Measurements from ENCODE around the gene BMPR1A.
A peak's percentile ranks its signal among the peaks of the same experiment; 100 is the strongest.
"Not testable (repeated sequence)": the region's sequence is repeated elsewhere in the genome, so short reads cannot be mapped to it uniquely, and the experiment has no call there.

The BMPR1A gene

GRCh38 chr10:86721232-86721631 lies 35.2 kb upstream of the BMPR1A start:
- DNase-seq = no peak
- H3K4me3 Mint-ChIP-seq = no peak overlapping the region
- peaks cover 27% of the 10 kb centered on the region for H3K27me3 Mint-ChIP-seq
- CTCF ChIA-PET = no interaction called here
- H3K27ac Mint-ChIP-seq = no peak overlapping the region
- H3K9me3 Mint-ChIP-seq = no peaks in the 10 kb centered on the region
- H3K36me3 Mint-ChIP-seq = no peaks in the 10 kb centered on the region
- peaks cover 12% of the 10 kb centered on the region for H3K4me1 Mint-ChIP-seq

- CTCF ChIA-PET = no interaction called here
Observed at GRCh38 chr10:86723009-86723408, 33.4 kb upstream of the BMPR1A start.

GRCh38 chr10:86724445-86724844 lies 32.0 kb upstream of the BMPR1A start:
- Mint-ChIP-seq H3K4me3 (no peak overlapping the region), H3K27me3 (peaks cover 34% of the 10 kb centered on the region), H3K9me3 (no peaks in the 10 kb centered on the region), H3K4me1 (peaks cover 12% of the 10 kb centered on the region), H3K36me3 (no peaks in the 10 kb centered on the region), H3K27ac (no peak overlapping the region)
- CTCF ChIA-PET = interaction anchor here (1.2 kb wide), 1 partner anchor 153 kb away, joined by 3 read pairs; no protein-coding TSS in a partner anchor
- DNase-seq = no peak

More at GRCh38 chr10:86723009-86723408, 33.4 kb upstream of the BMPR1A start:
- Mint-ChIP-seq H3K9me3 (no peaks in the 10 kb centered on the region), H3K4me3 (no peak overlapping the region), H3K27ac (no peak overlapping the region), H3K36me3 (no peaks in the 10 kb centered on the region), H3K4me1 (peaks cover 12% of the 10 kb centered on the region), H3K27me3 (peaks cover 38% of the 10 kb centered on the region)
- DNase-seq = peak; percentile 36

- Mint-ChIP-seq H3K36me3 (no peaks in the 10 kb centered on the region), H3K27ac (no peak overlapping the region), H3K4me1 (peaks cover 12% of the 10 kb centered on the region), H3K9me3 (no peaks in the 10 kb centered on the region), H3K27me3 (peaks cover 35% of the 10 kb centered on the region), H3K4me3 (no peak overlapping the region)
- CTCF ChIA-PET = interaction anchor here (1.2 kb wide), 1 partner anchor 151 kb away, joined by 3 read pairs; no protein-coding TSS in a partner anchor
- DNase-seq = no peak
Observed at GRCh38 chr10:86725980-86726676, 30.3 kb upstream of the BMPR1A start.

GRCh38 chr10:86726677-86726999 lies 29.8 kb upstream of the BMPR1A start:
- H3K27me3 Mint-ChIP-seq = peaks cover 29% of the 10 kb centered on the region
- DNase-seq = no peak
- no peak overlapping the region for H3K4me3 Mint-ChIP-seq
- CTCF ChIA-PET = no interaction called here
- no peaks in the 10 kb centered on the region for H3K36me3 Mint-ChIP-seq
- no peaks in the 10 kb centered on the region for H3K9me3 Mint-ChIP-seq
- peaks cover 11% of the 10 kb centered on the region for H3K4me1 Mint-ChIP-seq
- H3K27ac Mint-ChIP-seq = no peak overlapping the region

- H3K36me3 Mint-ChIP-seq = no peaks in the 10 kb centered on the region
- peaks cover 29% of the 10 kb centered on the region for H3K27me3 Mint-ChIP-seq
- CTCF ChIA-PET = interaction anchor here (0.6 kb wide), 2 partner anchors 8 to 788 kb away, joined by 3 read pairs; no protein-coding TSS in a partner anchor
- no peak for DNase-seq
- no peak overlapping the region for H3K4me3 Mint-ChIP-seq
- H3K4me1 Mint-ChIP-seq = peaks cover 8% of the 10 kb centered on the region
- no peak overlapping the region for H3K27ac Mint-ChIP-seq
- H3K9me3 Mint-ChIP-seq = no peaks in the 10 kb centered on the region
Observed at GRCh38 chr10:86727470-86727869, 28.9 kb upstream of the BMPR1A start.

GRCh38 chr10:86728056-86728455 lies 28.4 kb upstream of the BMPR1A start:
- CTCF ChIA-PET = no interaction called here
- Mint-ChIP-seq H3K4me1 (peaks cover 6% of the 10 kb centered on the region), H3K27ac (no peak overlapping the region), H3K36me3 (no peaks in the 10 kb centered on the region), H3K27me3 (peaks cover 31% of the 10 kb centered on the region), H3K9me3 (no peaks in the 10 kb centered on the region), H3K4me3 (no peak overlapping the region)
- DNase-seq = no peak

GRCh38 chr10:86729677-86730076 lies 26.7 kb upstream of the BMPR1A start:
- Mint-ChIP-seq H3K4me3 (no peak overlapping the region), H3K36me3 (no peaks in the 10 kb centered on the region), H3K9me3 (no peaks in the 10 kb centered on the region), H3K27me3 (peaks cover 35% of the 10 kb centered on the region), H3K27ac (no peak overlapping the region), H3K4me1 (no peaks in the 10 kb centered on the region)
- no peak for DNase-seq
- CTCF ChIA-PET = no interaction called here

GRCh38 chr10:86730227-86730626 lies 26.2 kb upstream of the BMPR1A start:
- no peaks in the 10 kb centered on the region for H3K36me3 Mint-ChIP-seq
- H3K27me3 Mint-ChIP-seq = peaks cover 38% of the 10 kb centered on the region
- no peaks in the 10 kb centered on the region for H3K4me1 Mint-ChIP-seq
- no peak overlapping the region for H3K27ac Mint-ChIP-seq
- no peak overlapping the region for H3K4me3 Mint-ChIP-seq
- no peak for DNase-seq
- CTCF ChIA-PET = no interaction called here
- no peaks in the 10 kb centered on the region for H3K9me3 Mint-ChIP-seq

- CTCF ChIA-PET = no interaction called here
- H3K27me3 Mint-ChIP-seq = peaks cover 25% of the 10 kb centered on the region
- no peak for DNase-seq
- H3K4me1 Mint-ChIP-seq = no peaks in the 10 kb centered on the region
- no peak overlapping the region for H3K4me3 Mint-ChIP-seq
- H3K36me3 Mint-ChIP-seq = no peaks in the 10 kb centered on the region
- no peaks in the 10 kb centered on the region for H3K9me3 Mint-ChIP-seq
- H3K27ac Mint-ChIP-seq = no peak overlapping the region
Observed at GRCh38 chr10:86732771-86733170, 23.6 kb upstream of the BMPR1A start.

- DNase-seq = no peak
- no peak overlapping the region for H3K27ac Mint-ChIP-seq
- no peaks in the 10 kb centered on the region for H3K9me3 Mint-ChIP-seq
- H3K4me1 Mint-ChIP-seq = no peaks in the 10 kb centered on the region
- H3K27me3 Mint-ChIP-seq = peaks cover 22% of the 10 kb centered on the region
- H3K4me3 Mint-ChIP-seq = no peak overlapping the region
- CTCF ChIA-PET = no interaction called here
- H3K36me3 Mint-ChIP-seq = no peaks in the 10 kb centered on the region
Observed at GRCh38 chr10:86733260-86733671, 23.2 kb upstream of the BMPR1A start.

- Mint-ChIP-seq H3K9me3 (no peaks in the 10 kb centered on the region), H3K4me1 (no peaks in the 10 kb centered on the region), H3K27me3 (peaks cover 22% of the 10 kb centered on the region), H3K27ac (no peak overlapping the region), H3K4me3 (no peak overlapping the region), H3K36me3 (no peaks in the 10 kb centered on the region)
- no peak for DNase-seq
- CTCF ChIA-PET = no interaction called here
Observed at GRCh38 chr10:86734207-86734988, 22.0 kb upstream of the BMPR1A start.

- not testable (repeated sequence) for H3K4me3 Mint-ChIP-seq, H3K27ac Mint-ChIP-seq, H3K4me1 Mint-ChIP-seq, H3K9me3 Mint-ChIP-seq, H3K36me3 Mint-ChIP-seq, DNase-seq
- peaks cover 15% of the 10 kb centered on the region for H3K27me3 Mint-ChIP-seq
- CTCF ChIA-PET = interaction anchor here (0.6 to 1.2 kb wide), 2 partner anchors 8 to 25 kb away, joined by 3 read pairs; no protein-coding TSS in a partner anchor
Observed at GRCh38 chr10:86735278-86735677, 21.1 kb upstream of the BMPR1A start.

- Mint-ChIP-seq H3K4me3 (no peak overlapping the region), H3K4me1 (no peaks in the 10 kb centered on the region), H3K27ac (no peak overlapping the region), H3K27me3 (peaks cover 13% of the 10 kb centered on the region), H3K36me3 (no peaks in the 10 kb centered on the region), H3K9me3 (no peaks in the 10 kb centered on the region)
- CTCF ChIA-PET = interaction anchor here (1.0 kb wide), 1 partner anchor 15 kb away, joined by 3 read pairs; no protein-coding TSS in a partner anchor
- DNase-seq = no peak
Observed at GRCh38 chr10:86742230-86742629, 14.2 kb upstream of the BMPR1A start.
